Measurements from ENCODE around the gene DNPH1. TPM values are rescaled to one million over a fixed set of nuclear protein-coding genes. Genes with fewer than 3 reads are reported as not detected.

Gene DNPH1
- total and polyA plus RNA-seq, 2 donors (not counting 3 experiments of a cell fraction or from before 2014, with no cell fraction given) = 37.7 to 120 TPM

GRCh38 chr6:43277306-43277642 lies 48.0 kb upstream of the DNPH1 start:
- H3K9me1 ChIP-seq (replicated peaks; ENCODE audit: control insufficient read depth, extremely low read depth, insufficient read depth, low read length) = no peaks in the 10 kb centered on the region
- DNase-seq (ENCODE audit: low read depth, low spot score) = no peak
- TF ChIP-seq JUN (IDR thresholded peaks at IDR 0.05; ENCODE audit: borderline replicate concordance, insufficient read depth, insufficient read length, low read depth) (no peak), MYC (IDR thresholded peaks at IDR 0.05; ENCODE audit: low read depth, low read length) (no peak), EZH2 (IDR thresholded peaks at IDR 0.05; ENCODE audit: borderline replicate concordance, low read depth, low read length, severe bottlenecking) (no peak), CTCF (IDR thresholded peaks at IDR 0.05; ENCODE audit: extremely low read depth in 1 of 2, insufficient read depth in 1 of 2, low read depth in 1 of 2, low read length in 2 of 2) (no peak), MAX (IDR thresholded peaks at IDR 0.05; ENCODE audit: insufficient read depth, insufficient read length) (no peak), POLR2AphosphoS5 (IDR thresholded peaks at IDR 0.05; ENCODE audit: insufficient read depth, low read depth, low read length) (no peak), POLR2A (IDR thresholded peaks at IDR 0.05; ENCODE audit: low read depth, low read length) (no peak), FOS (IDR thresholded peaks at IDR 0.05; ENCODE audit: borderline replicate concordance, insufficient read depth, low read length) (no peak), GATA2 (IDR thresholded peaks at IDR 0.05; ENCODE audit: insufficient read depth, insufficient read length, low read depth, low read length) (no peak)
- intact Hi-C loops (cut with micrococcal nuclease) = no loop called here
- H3K4me2 ChIP-seq (ENCODE audit: insufficient read depth, low read length) = no peak overlapping the region
- CTCF ChIA-PET = interaction anchor here (0.9 to 1.1 kb wide), 2 partner anchors 14 to 20 kb away, joined by 3 read pairs; no protein-coding TSS in a partner anchor
- no peak overlapping the region for H3K27ac ChIP-seq (ENCODE audit: insufficient read depth, low read depth, low read length)
- no peaks in the 10 kb centered on the region for H3K4me1 ChIP-seq (ENCODE audit: control insufficient read depth, extremely low read depth, insufficient read depth, low read length)
- H2AFZ ChIP-seq (ENCODE audit: low read depth, low read length) = no peak overlapping the region
- no peak for FAIRE-seq
- no peaks in the 10 kb centered on the region for H3K9me3 ChIP-seq (replicated peaks; ENCODE audit: control insufficient read depth, insufficient read depth, low read length)
- H3K27me3 ChIP-seq (ENCODE audit: control insufficient read depth in 2 of 2, insufficient read depth in 2 of 2, low read length in 2 of 2) = peaks cover 46 to 56% of the 10 kb centered on the region in 2 experiments
- dilution Hi-C loops (cut with MboI; ENCODE audit: extremely low pct_ligation_motif_present, low sequenced_read_pairs) = no loop called here
- H3K36me3 ChIP-seq (ENCODE audit: control insufficient read depth in 2 of 2, extremely low read depth in 1 of 2, insufficient read depth in 2 of 2, low read length in 2 of 2) = no peaks in the 10 kb centered on the region
- POLR2A ChIA-PET = no interaction called here
- no peak overlapping the region for H3K4me3 ChIP-seq (replicated peaks in 1 of 3; ENCODE audit: insufficient read depth in 1 of 3, low read depth in 1 of 3, low read length in 3 of 3)
- H3K9ac ChIP-seq (replicated peaks; ENCODE audit: extremely low read depth, insufficient read depth, low read length) = no peak overlapping the region
- BruUV-seq (replicated peaks) = no TSS peak
- no peaks in the 10 kb centered on the region for H3K79me2 ChIP-seq (ENCODE audit: control insufficient read depth, insufficient read depth, low read length)
- no peaks in the 10 kb centered on the region for H4K20me1 ChIP-seq (replicated peaks; ENCODE audit: control insufficient read depth, extremely low read depth, insufficient read depth, low read length)
